GM19238 (cell line): Measurements from ENCODE around the gene TENT4B.
"Not testable (repeated sequence)": the region's sequence is repeated elsewhere in the genome, so short reads cannot be mapped to it uniquely, and the experiment has no call there.

ENCODE experiments used
- DNase-seq: peaks from one replicate; pipeline ENCODE4 v3.0.0; 2011; ENCODE audit warnings: low spot score; ENCODE audit not compliant: insufficient read length

TENT4B gene

GRCh38 chr16:50154420-50154950 lies 1.4 kb downstream of the TENT4B start:
- DNase-seq = no peak

DNA sequence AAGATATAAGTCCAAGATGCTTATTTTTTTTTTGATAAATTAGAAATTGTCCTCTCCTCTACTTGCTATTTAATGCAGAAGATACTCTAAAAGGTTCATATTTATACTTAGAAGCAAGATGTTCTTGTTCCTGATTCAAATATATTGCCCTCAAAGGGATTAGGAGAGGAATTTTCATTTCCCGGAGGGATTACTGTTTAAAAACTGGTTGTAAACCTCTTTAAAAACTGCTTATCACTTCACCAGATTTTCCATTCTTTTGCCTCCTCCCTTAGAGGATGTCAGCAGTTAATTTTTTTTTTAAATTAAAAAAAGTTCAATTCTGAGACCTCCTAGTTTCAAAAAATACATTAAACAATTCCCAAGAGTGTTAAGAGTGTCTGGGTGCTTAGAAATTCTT lies 2.8 kb downstream of the TENT4B start:
- DNase-seq = no peak

- no peak for DNase-seq
Measured at GRCh38 chr16:50156590-50156989, 3.5 kb downstream of the TENT4B start.

DNA sequence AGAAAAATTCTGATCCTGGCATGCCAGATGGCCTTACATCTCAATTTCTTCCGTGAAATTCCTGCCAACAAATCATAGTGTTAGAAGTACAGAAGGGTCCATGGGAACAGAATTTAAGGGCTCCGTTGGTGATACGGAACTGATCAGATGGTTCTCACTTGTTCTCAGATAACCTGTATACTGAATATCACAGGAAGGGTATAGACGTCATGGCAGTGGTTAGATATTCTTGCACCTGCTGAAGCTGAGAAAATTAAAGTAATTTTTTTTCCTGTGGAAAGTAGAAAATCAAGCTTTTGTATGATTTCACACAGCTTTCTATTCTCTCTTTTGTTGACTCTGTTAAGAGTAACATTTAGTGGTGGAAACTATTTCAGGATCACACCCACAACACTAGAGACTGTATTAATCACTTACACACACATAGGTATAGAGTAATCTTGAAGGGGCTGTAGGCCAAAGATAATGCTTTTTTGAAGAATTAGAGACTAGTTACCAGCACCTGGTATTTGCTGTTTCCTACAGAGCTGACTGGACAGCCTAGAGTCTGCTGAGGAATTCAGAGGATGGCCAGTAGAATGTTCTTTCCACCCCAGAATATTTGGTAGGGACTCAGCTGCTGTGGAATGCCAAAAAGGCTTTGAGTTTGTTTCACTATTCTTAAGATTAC lies 7.5 kb downstream of the TENT4B start:
- no peak for DNase-seq

GRCh38 chr16:50161950-50162349 lies 8.8 kb downstream of the TENT4B start:
- DNase-seq = no peak

- DNase-seq = no peak
Measured at GRCh38 chr16:50165473-50165872, 12.4 kb downstream of the TENT4B start.

- DNase-seq = no peak
Measured at GRCh38 chr16:50166511-50167500, 13.7 kb downstream of the TENT4B start.

GRCh38 chr16:50167556-50167955 lies 14.4 kb downstream of the TENT4B start:
- DNase-seq = no peak

DNA sequence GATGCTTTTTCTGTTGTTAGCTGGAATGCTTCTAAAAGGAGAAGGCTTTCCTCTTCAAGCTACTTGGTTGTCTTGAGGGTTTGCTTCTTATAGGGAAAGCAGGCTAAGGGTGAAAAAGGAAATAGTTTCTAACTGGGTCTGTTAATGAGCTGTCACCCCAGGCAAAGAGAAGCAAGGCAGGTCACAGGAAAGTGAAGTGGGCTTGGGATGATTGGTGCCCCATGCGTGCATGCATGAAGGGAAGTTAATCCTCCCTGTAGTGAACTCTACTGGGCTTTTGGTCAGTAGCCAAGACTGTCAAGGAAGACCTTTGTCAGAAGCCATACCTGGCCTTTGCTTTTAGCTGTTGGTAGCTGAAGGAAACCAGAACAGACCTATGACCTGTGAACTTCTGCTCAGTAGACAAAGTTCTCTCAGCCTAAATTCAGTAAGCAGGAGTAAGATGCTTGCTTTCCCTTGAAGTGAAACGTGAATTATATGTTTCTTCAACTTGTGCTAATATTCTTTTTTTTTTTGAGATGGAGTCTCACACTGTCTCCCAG lies 16.5 kb downstream of the TENT4B start:
- no peak for DNase-seq

GRCh38 chr16:50171773-50172172 lies 18.7 kb downstream of the TENT4B start:
- not testable (repeated sequence) for DNase-seq

DNA sequence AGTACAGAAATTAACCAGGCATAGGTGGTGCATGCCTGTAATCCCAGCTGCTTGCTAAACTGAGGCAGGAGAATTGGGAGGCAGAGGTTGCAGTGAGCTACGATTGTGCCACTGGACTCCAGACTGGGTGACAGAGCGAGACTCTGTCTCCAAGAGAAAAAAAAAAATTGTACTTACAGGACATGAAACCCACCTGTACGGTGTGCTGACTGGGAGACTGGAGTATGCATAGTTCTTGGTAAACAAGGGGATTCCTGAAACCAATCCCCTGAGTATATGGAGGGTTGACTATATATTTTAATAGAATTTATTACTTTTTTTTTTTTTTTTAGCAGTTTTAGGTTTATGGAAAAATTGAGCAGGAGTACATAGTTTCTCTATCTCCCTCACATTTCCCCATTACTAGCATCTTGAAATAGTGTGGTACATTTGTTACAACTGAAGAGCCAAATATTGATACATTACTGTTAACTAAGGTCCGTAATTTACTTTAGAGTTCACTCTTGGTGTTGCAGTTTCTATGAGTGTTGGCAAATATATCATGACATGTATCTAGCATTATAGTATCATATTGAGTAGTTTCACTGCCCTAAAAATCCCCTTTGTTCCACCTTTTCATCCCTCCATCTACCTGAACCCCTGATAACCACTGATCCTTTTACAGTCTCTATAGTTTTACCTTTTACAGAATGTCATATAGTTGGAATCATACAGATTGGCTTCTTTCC lies 19.3 kb downstream of the TENT4B start:
- no peak for DNase-seq

DNA sequence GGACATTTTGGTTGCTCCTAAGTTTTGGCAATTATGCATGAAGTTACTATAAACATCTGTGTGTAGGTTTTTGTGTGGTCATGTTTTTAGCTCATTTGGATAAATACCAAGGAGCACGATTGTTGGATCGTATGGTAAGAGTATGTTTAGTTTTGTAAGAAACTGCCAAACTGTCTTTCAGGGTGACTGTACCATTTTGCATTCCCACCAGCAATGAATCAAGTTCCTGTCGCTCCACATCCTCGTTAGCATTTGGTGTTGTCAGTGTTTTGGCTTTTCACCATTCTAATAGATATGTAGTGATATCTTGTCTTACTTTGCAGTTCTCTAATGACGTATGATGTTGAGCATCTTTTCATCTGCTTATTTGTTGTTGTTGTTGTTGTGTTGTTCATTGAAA lies 20.2 kb downstream of the TENT4B start:
- no peak for DNase-seq

DNA sequence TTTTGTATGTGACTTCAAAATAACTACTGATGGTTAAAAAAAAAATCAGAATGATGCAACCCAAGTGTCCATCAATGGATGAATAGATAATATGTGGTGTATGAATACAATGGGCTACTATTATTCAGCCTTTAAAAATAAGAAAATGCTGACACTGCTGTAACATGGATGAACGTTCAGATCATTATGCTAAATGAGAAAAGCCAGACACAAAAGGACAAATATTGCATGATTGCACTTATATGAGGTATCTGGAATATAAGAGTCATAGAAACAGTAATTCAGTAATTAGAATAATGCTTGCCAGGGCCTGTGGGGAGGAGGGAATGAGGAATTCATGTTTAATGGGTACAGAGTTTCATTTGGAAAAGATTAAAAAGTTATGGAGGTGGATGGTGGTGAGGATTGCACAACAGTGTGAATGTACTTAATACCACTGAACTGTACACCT lies 25.4 kb downstream of the TENT4B start:
- DNase-seq = no peak

- no peak for DNase-seq
Measured at GRCh38 chr16:50182441-50182840, 29.3 kb downstream of the TENT4B start.

GRCh38 chr16:50183316-50183715 lies 30.2 kb downstream of the TENT4B start:
- DNase-seq = no peak

DNA sequence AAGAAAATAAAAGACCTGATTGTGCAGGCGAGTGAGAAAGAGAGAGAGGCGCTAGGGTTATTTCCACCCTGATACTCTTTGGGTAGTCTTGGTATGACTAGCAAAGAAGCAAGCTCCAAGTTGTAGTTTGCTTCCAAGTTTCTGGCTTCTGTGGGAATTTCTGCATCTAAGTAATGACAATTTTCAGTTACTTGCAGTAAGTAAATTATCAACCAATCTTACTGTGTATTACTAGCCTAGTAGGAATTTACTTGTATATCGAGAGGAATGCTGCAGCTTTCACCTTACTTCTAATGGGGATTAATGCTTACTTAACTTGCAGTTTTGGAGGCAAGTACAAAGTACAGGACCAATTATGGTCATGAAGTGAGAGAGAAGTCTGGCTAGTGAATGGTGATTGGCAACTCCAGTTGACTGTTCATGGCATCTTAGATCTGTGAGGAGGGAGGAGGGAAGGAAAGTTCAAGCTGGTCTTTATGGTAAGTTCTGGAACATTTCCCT lies 31.9 kb downstream of the TENT4B start:
- no peak for DNase-seq

- no peak for DNase-seq
Measured at GRCh38 chr16:50188619-50189136, 35.6 kb downstream of the TENT4B start.

- no peak for DNase-seq
Measured at GRCh38 chr16:50190292-50190691, 37.2 kb downstream of the TENT4B start.

DNA sequence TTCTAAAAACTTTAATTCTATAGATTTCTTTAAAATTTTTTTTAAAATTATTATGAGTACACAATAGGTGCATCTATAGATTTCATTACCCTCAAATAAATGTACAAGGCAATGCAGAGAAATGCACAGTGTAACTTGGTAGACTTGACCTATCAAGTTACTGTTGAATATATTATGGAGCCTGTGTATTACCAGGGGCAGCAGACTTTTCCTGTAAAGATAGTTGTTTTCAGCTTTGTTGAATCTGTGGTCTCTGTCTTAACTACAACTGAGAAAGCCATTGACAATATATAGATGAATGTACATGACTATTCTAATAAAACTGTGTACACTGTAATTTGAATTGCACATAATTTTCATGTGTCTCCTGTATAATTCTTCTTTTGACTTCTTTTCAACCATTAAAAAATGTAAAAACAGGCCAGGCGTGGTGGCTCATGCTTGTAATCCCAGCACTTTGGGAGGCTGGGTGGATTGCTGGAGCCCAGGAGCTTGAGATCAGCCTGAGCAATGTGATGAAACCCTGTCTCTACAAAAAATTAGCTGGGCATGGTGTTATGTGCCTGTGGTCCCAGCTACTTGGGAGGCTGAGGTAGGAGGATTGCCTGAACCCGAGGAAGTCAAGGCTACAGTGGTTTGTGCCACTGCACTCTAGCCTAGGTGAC lies 39.4 kb downstream of the TENT4B start:
- DNase-seq = no peak

GRCh38 chr16:50193594-50193993 lies 40.5 kb downstream of the TENT4B start:
- DNase-seq = no peak
